ENCODE results near the gene RSF1. TPM values are rescaled to one million over a fixed set of nuclear protein-coding genes. Genes with fewer than 3 reads are reported as not detected.

The RSF1 gene
- total RNA-seq, 1 donor from 2014 or later, result 68.8 TPM

DNA sequence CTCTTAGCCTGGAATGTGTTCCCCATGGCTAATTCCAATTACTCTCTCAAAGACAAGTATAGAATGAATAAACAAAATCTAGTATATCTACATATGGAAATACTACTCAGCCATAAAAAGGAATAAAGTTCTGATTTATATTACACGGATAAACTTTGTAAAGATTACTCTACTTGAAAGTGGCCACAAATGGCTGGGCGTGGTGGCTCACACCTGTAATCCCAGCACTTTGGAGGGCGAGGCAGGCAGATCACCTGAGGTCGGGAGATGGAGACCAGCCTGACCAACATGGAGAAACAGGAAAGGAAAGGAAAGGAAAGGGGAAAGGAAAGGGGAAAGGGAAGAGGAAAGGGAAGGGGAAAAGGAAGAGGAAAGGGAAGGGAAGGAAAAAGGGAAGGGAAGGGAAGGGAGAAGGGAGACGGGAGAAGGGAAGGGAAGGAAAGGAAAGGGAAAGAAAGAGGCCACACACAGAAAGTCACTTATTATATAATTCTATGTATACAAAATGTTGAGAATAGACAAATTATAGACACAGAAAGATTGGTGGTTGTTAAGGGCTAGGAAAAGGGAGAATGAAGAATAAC is 92.2 kb downstream of the RSF1 start:
- no peak overlapping the region for H3K27ac Mint-ChIP-seq
- no peak for DNase-seq

DNA sequence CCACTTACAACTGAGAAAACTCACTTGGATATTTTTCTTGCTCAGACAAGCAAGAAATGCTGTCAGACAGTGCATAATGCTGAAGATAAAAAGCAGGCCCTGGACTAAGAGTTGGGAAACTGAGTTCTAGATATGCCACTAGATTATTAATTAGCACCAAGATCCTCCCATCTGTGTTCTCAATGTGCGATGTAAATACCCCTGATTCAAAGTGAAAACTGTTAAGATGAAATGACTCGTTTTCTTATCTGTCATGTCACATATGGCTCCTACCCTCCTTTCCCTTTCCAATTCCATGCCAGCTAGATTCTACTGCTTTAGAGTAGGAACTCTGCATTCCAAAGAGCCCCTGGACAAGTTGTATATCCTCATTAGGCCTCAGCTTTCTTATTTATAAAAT is 94.0 kb downstream of the RSF1 start:
- ATAC-seq (ENCODE audit: low read depth) (no peak), DNase-seq (no peak)
- peaks cover 10% of the 10 kb centered on the region for H3K9me3 Mint-ChIP-seq
- POLR2A ChIA-PET, result no interaction called here
- peaks cover 51% of the 10 kb centered on the region for H3K36me3 Mint-ChIP-seq (ENCODE audit: low read depth)
- intact Hi-C loops (cut with micrococcal nuclease), result no loop called here
- CTCF ChIA-PET, result no interaction called here
- H3K4me1 Mint-ChIP-seq, result peaks cover 20% of the 10 kb centered on the region
- TF ChIP-seq, protein P1, sequence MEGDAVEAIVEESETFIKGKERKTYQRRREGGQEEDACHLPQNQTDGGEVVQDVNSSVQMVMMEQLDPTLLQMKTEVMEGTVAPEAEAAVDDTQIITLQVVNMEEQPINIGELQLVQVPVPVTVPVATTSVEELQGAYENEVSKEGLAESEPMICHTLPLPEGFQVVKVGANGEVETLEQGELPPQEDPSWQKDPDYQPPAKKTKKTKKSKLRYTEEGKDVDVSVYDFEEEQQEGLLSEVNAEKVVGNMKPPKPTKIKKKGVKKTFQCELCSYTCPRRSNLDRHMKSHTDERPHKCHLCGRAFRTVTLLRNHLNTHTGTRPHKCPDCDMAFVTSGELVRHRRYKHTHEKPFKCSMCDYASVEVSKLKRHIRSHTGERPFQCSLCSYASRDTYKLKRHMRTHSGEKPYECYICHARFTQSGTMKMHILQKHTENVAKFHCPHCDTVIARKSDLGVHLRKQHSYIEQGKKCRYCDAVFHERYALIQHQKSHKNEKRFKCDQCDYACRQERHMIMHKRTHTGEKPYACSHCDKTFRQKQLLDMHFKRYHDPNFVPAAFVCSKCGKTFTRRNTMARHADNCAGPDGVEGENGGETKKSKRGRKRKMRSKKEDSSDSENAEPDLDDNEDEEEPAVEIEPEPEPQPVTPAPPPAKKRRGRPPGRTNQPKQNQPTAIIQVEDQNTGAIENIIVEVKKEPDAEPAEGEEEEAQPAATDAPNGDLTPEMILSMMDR (IDR thresholded peaks at IDR 0.05), result no peak
- no peaks in the 10 kb centered on the region for H3K27me3 Mint-ChIP-seq
- no peak overlapping the region for H3K4me3 Mint-ChIP-seq
- peak overlapping the region; percentile 39 for H3K27ac Mint-ChIP-seq

More for the DNA sequence above, 92.2 kb downstream of the RSF1 start:
- ChIA-PET CTCF (no interaction called here), POLR2A (no interaction called here)
- ATAC-seq (ENCODE audit: low read depth), result no peak
- TF ChIP-seq, protein P1 (IDR thresholded peaks at IDR 0.05), result no peak
- H3K27me3 Mint-ChIP-seq, result no peaks in the 10 kb centered on the region
- H3K36me3 Mint-ChIP-seq (ENCODE audit: low read depth), result peaks cover 46% of the 10 kb centered on the region
- no peak overlapping the region for H3K4me3 Mint-ChIP-seq
- peaks cover 20% of the 10 kb centered on the region for H3K4me1 Mint-ChIP-seq
- intact Hi-C loops (cut with micrococcal nuclease), result no loop called here
- peaks cover 15% of the 10 kb centered on the region for H3K9me3 Mint-ChIP-seq

DNA sequence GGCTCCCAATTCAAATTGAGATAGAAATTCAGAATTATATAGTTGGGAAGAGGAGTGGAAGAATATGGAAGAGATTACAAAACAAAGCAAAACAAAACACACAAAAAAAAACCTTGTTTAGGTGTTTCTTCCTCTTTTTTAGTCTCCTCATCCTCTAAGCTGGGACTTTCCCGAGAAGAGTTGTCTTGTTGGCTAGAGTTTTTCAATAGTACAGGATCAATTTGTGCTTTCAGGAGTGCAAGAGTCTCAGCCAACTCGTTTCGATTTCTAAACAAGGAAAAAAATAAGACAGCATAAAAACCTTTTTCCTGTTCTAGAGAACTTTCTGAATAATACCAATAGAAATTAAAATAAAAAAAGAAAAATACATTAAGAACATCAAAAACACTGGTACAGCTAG is 95.1 kb downstream of the RSF1 start:
- Mint-ChIP-seq H3K9me3 (peaks cover 2% of the 10 kb centered on the region), H3K4me3 (no peak overlapping the region), H3K27me3 (no peaks in the 10 kb centered on the region), H3K36me3 (ENCODE audit: low read depth) (peaks cover 48% of the 10 kb centered on the region), H3K4me1 (peaks cover 20% of the 10 kb centered on the region), H3K27ac (peak overlapping the region; percentile 53)
- ATAC-seq (ENCODE audit: low read depth) (no peak), DNase-seq (no peak)
- TF ChIP-seq, protein P1 (IDR thresholded peaks at IDR 0.05), result no peak
- intact Hi-C loops (cut with micrococcal nuclease), result no loop called here
- POLR2A ChIA-PET, result no interaction called here
- CTCF ChIA-PET, result no interaction called here

DNA sequence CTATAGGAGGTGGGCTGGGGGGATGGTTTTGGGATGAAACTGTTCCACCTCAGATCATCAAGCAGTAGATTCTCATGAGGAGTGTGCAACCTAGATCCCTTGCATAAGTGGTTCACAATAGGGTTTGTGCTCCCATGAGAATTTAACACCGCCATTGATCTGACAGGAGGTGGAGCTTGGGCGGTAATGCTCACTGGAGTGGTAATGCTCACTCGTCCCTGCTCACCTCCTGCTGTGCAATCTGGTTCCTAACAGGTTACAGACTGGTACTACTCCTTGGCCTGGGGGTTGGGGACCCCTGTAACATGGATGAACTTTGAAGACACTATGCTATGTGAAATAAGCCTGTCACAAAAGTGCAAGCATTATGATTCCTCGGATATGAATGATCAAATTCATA is 95.9 kb downstream of the RSF1 start:
- ChIA-PET POLR2A (no interaction called here), CTCF (no interaction called here)
- intact Hi-C loops (cut with micrococcal nuclease), result no loop called here
- Mint-ChIP-seq H3K27me3 (no peaks in the 10 kb centered on the region), H3K27ac (peak overlapping the region; percentile 13), H3K4me1 (peaks cover 20% of the 10 kb centered on the region), H3K36me3 (ENCODE audit: low read depth) (peaks cover 54% of the 10 kb centered on the region), H3K9me3 (no peaks in the 10 kb centered on the region), H3K4me3 (no peak overlapping the region)
- no peak for DNase-seq
- ATAC-seq (ENCODE audit: low read depth), result no peak
- TF ChIP-seq, protein P1 (IDR thresholded peaks at IDR 0.05), result no peak

DNA sequence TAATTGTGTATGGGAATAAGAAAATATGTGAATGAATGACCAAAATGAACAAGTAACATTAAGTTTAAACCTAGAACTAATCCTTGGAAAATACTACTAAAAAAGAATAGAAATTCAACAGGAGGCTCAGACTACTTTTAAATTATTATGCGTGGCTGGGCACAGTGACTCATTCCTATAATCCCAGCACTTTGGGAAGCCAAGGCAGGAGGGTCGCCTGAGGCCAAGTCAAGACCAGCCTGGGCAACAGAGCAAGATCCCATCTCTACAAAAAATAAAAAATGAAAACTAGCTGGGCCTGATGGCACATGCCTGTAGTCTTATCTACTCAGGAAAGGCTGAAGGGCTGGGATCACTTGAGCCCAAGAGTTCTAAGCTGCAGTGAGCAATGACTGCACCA is 97.5 kb downstream of the RSF1 start:
- H3K27ac Mint-ChIP-seq, result no peak overlapping the region
- no peaks in the 10 kb centered on the region for H3K9me3 Mint-ChIP-seq
- ChIA-PET POLR2A (no interaction called here), CTCF (no interaction called here)
- peaks cover 20% of the 10 kb centered on the region for H3K4me1 Mint-ChIP-seq
- DNase-seq (no peak), ATAC-seq (ENCODE audit: low read depth) (no peak)
- TF ChIP-seq, protein P1 (IDR thresholded peaks at IDR 0.05), result no peak
- no peaks in the 10 kb centered on the region for H3K27me3 Mint-ChIP-seq
- H3K4me3 Mint-ChIP-seq, result no peak overlapping the region
- peaks cover 69% of the 10 kb centered on the region for H3K36me3 Mint-ChIP-seq (ENCODE audit: low read depth)
- intact Hi-C loops (cut with micrococcal nuclease), result no loop called here

Measured in activated B cell treated with CpG ODN at 0.5 μM for 24 hours (primary cell).